ENCODE results near the gene P2RX1.

DNA sequence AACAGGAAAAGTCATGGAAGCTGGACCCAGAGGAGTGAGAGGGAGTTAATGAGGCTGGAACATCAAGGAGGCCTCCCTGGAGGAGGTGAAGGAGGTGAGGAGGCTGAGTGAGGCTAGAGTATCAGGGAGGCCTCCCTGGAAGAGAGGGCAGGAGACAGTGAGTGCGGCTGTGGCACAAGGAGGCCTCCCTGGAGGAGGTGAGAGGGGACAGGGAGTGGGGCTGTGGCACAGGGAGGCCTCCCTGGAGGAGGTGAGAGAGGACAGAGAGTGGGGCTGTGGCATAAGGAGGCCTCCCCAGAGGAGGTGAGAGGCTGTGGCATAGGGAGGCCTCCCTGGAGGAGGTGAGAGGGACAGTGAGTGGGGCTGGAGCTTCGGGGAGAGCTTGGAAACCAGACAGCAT, 28.9 kb downstream of the P2RX1 start:
- TF ChIP-seq CTCF (IDR thresholded peaks at IDR 0.05) (no peak), EZH2 (IDR thresholded peaks at IDR 0.05; ENCODE audit: borderline replicate concordance, insufficient read depth, low read depth, low read length, poor library complexity, severe bottlenecking) (no peak)
